Head of caudate nucleus (tissue), 42 donors: ENCODE data around the gene TUBGCP6.

ENCODE experiments used
- DNase-seq, 42 donors: peaks; one replicate each; pipeline versions ENCODE4 v3.0.0 to v3.0.0-alpha.2; 2020 to 2021; ENCODE audit warnings: mixed read lengths in 7 of 42
- intact Hi-C: fragments of 100-400 bp; cut with DNase I; formaldehyde crosslinking; loops from one replicate; pipeline ENCODE4 v1.15.0; 2022

Gene TUBGCP6

DNA sequence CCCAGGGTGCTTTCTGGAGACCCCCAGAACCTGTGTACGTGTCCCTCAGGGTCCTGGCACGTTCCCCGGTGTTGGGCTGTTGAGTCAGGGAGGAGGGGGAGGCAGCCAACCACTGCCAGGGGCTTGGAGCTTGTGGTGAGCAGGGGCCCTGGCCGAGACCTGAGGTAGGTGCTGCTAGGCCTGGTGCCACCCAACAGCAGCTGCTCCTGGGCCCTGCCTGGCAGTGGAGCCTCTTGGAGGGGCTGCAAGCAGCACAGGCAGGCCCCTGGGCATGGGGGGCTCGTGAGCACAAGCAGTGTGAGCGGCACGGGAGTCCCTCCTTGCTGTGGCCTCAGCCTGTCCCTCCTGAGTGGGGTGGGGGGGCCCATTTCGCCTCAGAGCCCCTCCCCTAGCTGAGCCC, 51.2 kb downstream of the TUBGCP6 start:
- intact Hi-C loops, result loop anchor here (10.0 kb wide), 1 partner anchor 229 kb away; the partner anchor contains the start of gene PIM3
- no peak for DNase-seq

DNA sequence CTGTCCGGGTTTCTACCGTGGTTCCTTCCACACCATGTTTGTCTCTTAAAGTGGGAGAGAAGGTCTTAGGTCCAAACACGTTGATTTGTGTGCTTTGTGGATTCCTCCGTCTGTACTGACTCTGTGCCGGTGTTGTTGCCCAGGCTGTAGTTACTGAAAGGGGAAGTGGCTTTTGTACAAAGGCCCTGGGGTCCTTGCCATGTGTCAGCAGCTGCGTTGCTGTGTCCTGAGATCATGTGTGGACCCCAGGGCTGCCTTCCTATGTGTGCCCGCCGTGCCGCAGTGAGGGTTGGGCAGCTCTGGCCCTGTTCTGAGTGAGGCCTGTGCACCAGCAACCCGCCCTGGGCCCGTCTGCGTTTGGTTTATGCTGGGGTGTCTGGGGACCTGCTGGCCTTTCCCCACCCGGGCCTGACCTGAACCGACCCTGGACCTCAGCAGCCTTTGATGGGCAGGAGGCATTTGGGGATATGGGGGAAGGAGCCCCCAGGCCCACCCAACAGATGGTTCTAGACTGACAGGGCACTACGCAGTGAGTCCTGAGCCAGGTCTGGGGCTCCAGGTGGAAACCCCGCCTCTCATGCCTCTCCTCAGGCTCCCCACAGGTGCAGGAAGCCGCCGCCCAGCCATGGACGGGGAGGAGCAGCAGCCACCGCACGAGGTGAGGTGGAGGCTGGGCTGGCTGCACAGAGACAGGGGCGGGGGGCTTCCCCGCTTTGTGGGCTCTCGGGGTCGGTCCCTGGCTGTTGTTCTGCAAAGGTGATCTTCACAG, 52.2 kb downstream of the TUBGCP6 start:
- DNase-seq, result no peak
- intact Hi-C loops, result loop anchor here (10.0 kb wide), 1 partner anchor 228 kb away; the partner anchor contains the start of gene PIM3

DNA sequence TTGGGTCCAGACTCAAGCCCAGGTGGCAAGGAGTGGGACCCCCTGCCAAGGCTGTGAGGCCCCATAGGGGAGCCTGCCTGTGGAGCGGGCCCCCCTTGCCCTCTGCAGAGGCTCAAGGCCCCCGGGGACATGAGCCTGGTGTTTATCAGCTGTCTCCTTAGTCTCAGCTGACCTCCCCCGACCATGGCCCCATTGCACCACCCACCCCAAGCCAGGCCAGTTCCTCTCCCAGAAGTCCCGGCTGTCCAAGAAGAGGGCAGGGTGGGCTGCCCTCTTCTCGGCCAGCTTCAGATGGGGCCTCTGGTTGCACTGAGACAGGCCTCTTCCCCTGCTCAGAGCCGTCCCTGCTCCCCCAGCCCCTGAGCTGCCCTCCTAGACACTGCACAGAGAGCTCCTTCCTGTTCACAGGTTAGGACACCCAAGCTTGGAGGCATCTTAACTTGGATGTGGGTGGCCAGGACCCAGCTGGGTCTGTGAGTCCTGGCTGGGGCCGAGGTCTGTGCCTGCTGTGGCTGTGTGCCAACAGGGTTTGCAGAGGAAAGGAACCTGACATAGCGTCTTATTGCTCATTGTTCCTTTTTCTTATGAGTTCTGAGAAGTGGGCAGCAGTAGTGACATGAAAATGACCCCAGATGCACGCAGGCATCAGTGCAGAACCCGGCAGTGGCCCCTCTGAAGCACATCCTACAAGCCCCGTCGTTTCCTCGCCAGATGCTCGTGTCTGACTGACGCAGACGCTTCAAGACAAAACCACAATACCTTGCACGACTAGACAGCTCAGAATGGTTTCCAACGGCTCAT, 53.7 kb downstream of the TUBGCP6 start:
- intact Hi-C loops, result loop anchor here (10.0 kb wide), 1 partner anchor 226 kb away; the partner anchor contains the start of gene PIM3

DNA sequence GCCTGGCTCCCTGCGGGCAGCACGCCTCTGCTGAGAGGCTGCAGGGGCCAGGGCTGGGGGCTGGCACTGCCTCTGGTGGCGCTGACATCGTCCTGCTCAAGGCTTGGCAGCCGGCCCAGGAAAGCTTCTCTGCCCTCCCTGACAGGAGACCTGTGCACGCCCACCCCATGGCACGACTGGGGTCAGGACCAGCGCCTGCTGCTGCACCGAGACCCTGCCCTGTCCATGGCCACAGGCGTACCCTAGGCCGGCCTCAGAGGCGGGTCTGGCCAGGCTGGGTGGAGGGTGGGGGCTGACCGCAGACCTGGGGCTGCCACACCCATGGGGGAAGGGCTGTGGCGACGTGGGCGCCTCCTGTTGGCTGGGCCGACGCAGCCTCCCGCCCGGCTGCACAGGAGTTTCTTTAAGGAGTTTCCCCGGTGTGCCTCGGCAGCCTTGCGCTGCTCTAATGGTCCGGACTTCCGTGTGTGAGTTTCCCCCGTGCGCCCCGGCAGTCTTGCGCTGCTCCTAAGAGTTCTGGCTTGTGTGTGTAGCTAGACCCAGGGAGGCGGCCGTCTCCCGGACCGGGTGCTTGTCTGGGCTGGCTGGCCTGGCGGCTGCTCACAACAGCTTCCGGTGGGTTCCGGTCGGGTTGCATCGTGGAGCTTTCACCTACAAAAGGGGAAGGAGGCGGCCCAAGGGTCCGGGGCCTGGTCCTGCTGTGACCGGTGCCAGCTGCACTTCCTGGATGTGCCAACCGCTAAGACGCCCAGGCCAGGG, 54.5 kb downstream of the TUBGCP6 start:
- DNase-seq, result peak in 18 of 42 donors; percentile 32 to 75 (median 54)
- intact Hi-C loops, result loop anchor here (10.0 kb wide), 1 partner anchor 226 kb away; the partner anchor contains the start of gene PIM3

More for the DNA sequence above, 53.7 kb downstream of the TUBGCP6 start:
- DNase-seq, result peak in 6 of 42 donors; percentile 2 to 70 (median 33)

DNA sequence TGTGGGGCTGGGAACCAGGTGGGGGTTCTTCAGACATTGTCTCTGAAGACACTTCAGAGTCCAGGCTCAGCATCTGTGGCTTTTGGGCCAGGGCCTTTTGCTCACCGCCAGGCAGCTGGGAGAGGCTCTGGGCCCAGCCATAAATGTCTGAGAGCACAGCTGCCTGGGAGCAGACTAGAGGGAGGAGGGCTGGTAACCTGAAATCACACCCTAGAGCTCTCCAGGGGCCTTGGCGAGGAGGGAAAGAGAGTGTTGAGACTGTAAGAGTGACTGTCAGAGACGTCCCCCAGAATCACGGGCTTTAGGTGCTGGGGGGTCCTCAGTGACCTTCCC, 55.0 kb downstream of the TUBGCP6 start:
- intact Hi-C loops, result loop anchor here (10.0 kb wide), 1 partner anchor 225 kb away; the partner anchor contains the start of gene PIM3
- no peak for DNase-seq

DNA sequence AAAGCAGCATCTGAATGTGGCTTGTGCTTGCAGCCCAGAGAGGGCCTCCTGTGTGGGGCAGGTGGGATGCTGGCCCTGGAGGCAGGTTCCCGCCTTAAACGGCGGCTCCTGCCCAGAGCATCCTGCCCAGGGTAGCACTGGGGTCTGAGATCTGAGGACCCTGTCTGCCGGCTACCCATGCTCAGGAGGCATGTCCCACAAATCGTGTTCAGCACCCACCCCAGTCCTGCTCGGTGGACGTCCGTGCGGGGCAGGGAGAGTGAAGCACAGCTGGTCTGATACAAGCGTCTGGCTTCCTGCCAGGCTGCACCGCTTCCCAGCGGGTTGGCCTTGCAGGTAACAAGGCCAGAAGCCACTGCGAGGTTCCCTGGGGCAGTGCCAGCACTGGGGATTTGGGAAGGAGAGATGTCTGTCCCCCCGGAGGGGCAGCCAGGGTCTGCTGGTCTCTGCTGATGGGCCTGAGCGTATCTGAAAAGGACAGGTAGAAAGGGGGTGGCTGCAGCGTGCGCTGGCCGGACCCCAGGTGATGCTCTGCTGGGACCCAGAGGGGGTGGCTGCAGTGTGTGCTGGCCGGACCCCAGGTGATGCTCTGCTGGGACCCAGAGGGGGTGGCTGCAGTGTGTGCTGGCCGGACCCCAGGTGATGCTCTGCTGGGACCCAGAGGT, 55.5 kb downstream of the TUBGCP6 start:
- intact Hi-C loops, result no loop called here
- DNase-seq, result no peak

DNA sequence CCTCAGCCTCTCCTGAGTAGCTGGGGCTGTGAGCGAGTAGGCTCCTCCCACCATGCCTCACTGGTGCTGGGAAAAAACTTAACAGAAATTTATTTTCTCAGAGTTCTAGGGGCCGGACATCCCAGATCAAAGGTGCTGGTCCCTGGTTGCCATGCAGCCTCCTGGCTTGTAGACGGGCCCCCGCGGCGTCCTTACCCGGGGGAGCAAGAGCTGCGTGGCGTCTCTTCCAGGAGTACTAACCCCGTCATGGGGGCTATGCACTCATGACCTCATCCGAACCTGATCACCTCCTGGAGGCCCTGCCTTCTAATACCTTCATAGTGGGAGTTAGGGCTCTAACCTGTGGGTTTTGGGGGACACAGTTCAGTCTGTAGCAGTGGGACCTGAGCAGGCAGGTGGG, 56.5 kb downstream of the TUBGCP6 start:
- peak in 1 of 42 donors; percentile 3 for DNase-seq
- intact Hi-C loops, result no loop called here

DNA sequence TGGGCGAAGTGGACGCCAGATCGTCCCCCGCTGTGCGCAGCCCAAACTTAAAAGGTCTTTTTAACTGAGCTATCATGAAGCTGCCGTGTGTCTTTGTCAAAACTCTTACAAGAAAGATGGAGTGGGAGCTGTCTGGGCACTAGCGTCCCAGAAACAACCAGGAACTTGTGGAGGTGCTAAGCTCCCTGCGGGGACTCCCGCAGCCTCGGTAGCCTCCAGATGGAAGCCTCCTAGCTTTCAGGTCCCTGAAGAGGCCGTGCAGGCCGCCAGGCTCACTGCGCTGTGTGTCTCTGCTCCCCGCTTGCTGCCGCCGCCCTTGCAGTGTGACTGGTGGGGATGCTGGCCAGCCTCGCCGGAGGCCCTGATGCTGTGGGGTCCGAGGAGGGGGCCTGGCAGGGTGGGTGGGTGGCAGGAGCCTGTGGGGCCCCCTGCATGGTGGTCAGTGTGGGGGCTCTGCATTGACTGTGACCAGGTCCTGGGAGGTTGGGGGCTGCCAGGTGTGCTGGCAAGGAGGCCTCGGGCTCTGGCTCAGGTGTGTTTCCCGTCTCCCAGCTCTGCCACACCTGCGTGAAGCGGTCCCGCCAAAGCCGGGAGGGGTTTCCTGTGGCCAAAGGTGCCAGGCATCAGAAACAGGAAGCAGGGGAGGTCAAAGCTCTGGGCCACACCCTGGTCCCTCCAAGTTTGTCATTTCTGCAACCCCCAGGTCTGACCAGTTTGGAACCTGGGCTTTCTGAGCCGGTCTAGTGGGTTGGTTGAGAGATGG, 57.9 kb downstream of the TUBGCP6 start:
- intact Hi-C loops, result no loop called here
- peak in 1 of 42 donors; percentile 4 for DNase-seq

DNA sequence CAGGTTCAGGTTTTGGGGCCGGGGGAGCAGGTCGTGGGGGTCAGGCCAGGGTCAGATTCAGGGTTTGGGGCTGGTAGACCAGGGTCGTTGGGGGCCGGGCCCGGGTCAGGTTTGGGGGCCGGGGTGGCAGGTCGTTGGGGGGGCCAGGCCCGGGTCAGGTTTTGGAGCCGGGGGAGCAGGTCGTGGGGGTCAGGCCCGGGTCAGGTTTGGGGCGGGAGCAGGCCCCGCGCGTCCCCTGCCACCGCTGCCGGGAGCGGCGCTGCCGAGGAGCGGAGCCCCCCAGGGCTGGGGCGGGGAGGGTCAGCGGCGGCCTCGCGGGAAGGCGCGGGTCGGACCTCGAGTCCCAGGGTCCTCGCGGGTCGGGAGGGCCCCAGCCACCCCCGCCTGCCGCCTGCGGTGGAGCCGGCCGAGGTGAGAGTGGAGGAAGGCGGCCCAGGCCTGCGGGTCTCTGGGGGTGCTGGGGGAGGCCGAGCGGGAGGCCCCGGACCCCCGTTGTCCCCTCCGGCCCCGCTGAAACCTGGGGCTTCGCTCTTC, 58.6 kb downstream of the TUBGCP6 start:
- intact Hi-C loops, result no loop called here
- peak in 1 of 42 donors; percentile 51 for DNase-seq

DNA sequence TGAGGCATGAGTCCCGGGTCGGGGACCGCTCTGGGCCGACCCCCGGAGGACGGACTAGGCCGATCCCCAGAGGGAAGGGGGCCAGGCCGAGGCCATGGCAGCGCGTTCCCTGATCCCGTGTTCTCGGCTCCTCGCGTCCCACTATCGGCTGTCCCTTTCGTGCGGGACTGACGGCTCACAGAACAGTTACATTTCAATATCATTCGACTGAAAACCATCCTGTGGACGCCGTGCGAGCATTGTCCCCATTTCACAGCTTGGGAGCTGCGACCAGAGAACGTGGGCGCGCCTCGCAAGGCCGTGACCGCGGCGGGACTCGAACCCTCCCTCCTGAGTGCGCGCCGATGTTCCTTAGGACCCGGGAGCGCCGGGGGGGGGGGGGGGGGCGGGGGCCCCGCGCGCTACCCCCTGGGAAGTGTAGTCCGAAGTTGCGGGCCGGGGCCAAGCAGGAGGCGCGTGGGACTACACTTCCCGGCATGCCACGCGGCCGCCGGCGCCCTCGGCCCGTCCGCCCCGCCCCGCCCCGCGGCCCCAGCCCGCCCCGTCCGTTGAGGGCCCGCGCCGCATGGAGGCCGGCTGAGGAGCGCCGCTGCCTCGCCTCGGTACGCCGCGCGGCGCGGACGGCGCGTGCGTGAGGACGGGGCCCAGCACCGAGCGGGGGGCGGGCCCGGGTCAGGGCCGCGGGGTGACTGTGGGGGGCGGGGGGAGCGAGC, 59.3 kb downstream of the TUBGCP6 start, which contains the start of gene TRABD:
TRABD (plus strand) TSS at position 539 of the 713 bp plus-strand sequence. CDS start 7,148 bp downstream, outside the sequence.
- intact Hi-C loops, result no loop called here
- DNase-seq, result peak; percentile 59 to 96 (median 91)

DNA sequence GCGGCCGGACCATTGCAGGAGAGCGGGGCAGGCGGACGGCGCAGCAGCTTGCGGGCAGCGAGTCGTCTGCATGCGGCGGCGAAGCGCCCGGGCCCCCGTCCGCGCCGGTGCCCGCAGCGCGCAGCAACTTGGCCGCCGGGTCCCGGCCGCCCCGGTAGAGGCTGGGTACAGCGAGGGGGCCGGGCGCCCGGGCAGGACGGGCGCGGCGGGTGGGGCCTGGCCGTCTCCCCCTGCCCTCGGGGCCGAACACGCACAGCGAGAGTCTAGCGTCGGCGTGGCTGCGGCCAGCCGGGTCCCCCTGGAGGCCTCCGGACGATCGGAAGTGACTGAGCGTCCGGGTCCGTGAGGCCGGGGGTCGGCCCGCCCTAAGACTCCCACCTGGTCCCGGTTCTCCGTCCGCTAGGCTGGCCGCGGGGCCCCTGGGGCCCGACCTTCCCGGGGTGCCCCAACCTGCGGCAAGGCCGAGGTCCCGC, 59.9 kb downstream of the TUBGCP6 start:
- intact Hi-C loops, result no loop called here
- DNase-seq, result no peak

DNA sequence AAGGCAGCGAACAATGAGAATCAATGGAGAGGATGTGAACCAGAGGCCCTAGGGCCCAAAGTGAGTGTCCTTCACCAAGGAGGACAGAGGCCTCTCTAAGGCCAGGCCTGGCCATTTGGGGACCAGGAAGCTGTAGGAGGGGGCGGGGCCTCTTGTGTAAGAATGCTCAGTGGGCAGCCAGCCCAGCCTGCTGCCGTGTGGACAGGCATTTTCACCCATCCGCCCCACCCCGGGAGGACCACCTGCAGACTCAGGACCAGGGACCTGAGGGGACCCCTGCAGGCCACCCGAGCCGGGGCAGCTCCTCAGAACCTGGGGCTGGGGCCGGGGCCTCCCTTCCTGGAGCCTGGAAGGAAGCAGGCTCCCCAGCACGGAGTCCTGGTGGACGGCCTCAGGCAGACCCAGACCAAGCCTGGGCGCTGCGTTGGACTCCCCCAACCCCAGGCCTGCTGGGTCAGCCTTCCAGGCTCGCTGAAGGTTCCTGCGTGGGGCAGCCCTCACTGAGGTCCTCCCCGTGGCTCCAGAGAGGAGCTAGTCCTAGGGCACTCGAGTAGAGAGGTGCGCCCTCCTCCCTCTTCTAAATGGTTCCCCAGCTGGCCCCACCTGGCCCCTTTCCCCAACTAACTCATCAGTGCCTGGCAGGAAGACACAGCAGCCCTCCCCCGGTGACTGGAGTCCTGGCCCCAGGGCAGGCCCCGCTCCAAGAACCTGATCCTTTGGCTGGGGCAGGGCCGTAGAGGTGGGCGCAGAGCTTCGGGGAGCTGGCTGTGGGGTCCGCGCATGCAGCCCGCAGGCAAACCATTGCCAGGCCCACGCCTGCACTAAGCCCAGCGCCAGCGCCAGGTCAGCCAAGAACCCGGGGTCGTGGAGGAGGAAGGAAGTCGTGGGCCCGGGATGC, 60.6 kb downstream of the TUBGCP6 start:
- DNase-seq, result peak in 16 of 42 donors; percentile 31 to 71 (median 54)
- intact Hi-C loops, result no loop called here

DNA sequence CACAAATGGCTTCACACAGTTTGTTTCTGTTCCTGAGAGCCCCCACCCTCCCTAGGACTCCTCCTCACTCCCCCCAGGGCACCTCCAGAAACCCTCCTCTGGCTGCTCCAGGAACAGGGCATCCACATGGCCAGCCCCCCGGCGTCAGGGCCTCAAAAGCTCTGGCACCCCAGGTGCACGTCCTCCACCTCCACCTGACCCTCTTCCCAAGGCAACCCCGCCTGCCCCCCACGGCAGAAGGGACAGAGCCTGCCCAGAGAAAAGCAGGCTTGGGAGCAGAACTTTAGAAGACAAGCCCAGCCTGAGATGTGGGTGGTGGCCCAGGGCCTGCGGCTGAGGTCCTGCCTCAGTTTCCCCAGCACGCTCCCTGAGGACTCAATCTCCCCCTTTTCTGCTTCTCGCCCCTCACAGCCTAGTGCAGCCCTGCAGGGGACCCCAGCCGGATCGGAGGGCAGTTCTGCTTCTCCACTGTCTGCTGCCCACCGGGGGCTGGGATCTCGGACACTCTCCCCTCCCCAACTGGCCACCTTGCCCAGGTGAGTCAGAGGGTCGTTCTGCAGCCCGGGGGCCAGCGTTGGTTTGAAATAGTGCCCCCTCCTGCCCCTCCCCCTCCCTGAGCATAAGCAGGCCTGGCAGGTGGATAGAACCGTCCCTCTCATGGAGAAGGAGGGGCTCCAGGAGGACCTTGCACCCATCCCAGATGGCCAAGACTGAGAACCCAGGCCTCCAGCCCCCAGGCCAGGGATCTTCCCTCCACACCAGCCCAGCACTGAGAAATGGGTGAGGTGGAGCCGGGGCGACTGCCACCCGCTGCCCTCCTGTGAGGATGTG, 61.5 kb downstream of the TUBGCP6 start:
- intact Hi-C loops, result no loop called here
- DNase-seq, result peak in 1 of 42 donors; percentile 3

DNA sequence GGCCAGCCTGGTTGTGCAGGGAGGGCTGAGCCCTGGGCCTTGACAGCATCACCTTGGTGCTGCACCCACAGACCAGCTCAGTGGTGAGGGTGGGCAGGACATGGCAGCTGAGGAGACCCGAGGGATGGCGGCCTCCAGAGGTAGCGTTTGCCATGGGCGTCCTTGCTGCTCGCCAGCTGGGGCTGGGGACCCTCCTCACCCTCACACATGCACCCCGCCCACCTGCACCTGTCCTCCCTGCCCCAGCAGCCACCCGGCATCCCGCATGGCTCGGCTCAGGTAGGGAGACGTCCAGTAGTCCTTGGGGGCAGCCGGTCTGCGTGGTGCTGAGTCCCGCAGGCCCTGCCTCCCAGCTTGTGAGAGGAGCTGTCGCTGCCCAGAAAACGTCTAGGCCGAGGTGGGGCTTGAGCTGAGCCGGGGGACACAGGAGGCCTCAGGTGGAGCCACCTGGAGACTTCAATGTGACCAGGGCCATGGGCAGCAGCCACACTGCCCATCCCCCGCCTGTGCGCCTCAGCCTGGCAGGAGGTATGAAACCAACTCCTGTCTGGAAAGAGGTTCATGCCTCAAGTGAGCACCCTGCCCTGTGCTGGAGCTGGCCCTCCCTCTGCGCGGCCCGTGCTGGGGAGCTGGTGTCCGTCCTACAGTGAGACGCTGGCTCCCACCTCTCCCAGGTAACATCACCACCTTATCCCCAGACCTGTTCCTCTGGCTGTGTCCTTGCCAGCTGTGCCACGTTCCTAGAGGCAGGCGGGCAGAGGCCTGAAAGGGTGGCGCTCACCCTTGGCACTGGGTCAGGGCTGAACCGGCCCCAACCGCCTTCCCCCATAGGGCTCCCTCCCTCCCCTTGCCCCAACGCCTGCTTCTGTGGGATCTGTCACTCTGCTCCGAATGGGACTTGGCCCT, 62.4 kb downstream of the TUBGCP6 start:
- DNase-seq, result peak in 3 of 42 donors; percentile 6 to 28 (median 17)
- intact Hi-C loops, result no loop called here
